Mesodermal cell (in vitro differentiated cells): ENCODE measurements around the gene NOC2L.

ENCODE experiments used
- H3K27ac ChIP-seq: 2 replicates; pipeline ENCODE4 v1.7.0; 2013; ENCODE audit warnings: mild to moderate bottlenecking, low read depth, low read length, moderate library complexity; ENCODE audit not compliant: severe bottlenecking
- H3K36me3 ChIP-seq: 2 replicates; pipeline ENCODE4 v1.7.1; 2013; ENCODE audit warnings: mild to moderate bottlenecking, low read length, moderate library complexity; ENCODE audit not compliant: control insufficient read depth, insufficient read depth
- H3K4me1 ChIP-seq: one replicate; pipeline ENCODE4 v1.7.1; 2013; ENCODE audit warnings: mild to moderate bottlenecking, low read length; ENCODE audit not compliant: insufficient read depth, control insufficient read depth, poor library complexity, severe bottlenecking
- H3K4me3 ChIP-seq: 2 replicates; pipeline ENCODE4 v1.7.0; 2013; ENCODE audit warnings: low read length, control low read depth, mild to moderate bottlenecking; ENCODE audit not compliant: insufficient read depth, poor library complexity, severe bottlenecking; ENCODE audit errors: extremely low read depth
- H3K9me3 ChIP-seq: 2 replicates; pipeline ENCODE4 v1.7.1; 2013; ENCODE audit warnings: mild to moderate bottlenecking, low read length, moderate library complexity; ENCODE audit not compliant: control insufficient read depth
- WGBS, 2 experiments: methylation state at CpG; one replicate each; pipeline ENCODE4 v1.1.5; 2013; ENCODE audit warnings: missing lambda C conversion rate in 2 of 2; ENCODE audit not compliant: insufficient coverage in 2 of 2; 5-methylcytosine and 5-hydroxymethylcytosine counted together

NOC2L gene

GRCh38 chr1:916173-917075 lies 42.6 kb downstream of the NOC2L start:
- no peaks in the 10 kb centered on the region for H3K9me3 ChIP-seq
- H3K36me3 ChIP-seq: no peaks in the 10 kb centered on the region
- no peak overlapping the region for H3K27ac ChIP-seq
- H3K4me3 ChIP-seq: no peak overlapping the region
- peaks cover 14% of the 10 kb centered on the region for H3K4me1 ChIP-seq
- 77 to 82% methylated on average over 30 of the region's 31 CpGs for WGBS, 2 experiments

GRCh38 chr1:915295-916172 lies 43.5 kb downstream of the NOC2L start:
- no peaks in the 10 kb centered on the region for H3K36me3 ChIP-seq
- H3K27ac ChIP-seq: no peak overlapping the region
- no peaks in the 10 kb centered on the region for H3K9me3 ChIP-seq
- peaks cover 6% of the 10 kb centered on the region for H3K4me1 ChIP-seq
- 78 to 83% methylated on average over 24 to 26 of the region's 28 CpGs for WGBS, 2 experiments
- no peak overlapping the region for H3K4me3 ChIP-seq

- Histone ChIP-seq H3K4me3 (no peak overlapping the region), H3K4me1 (no peaks in the 10 kb centered on the region), H3K27ac (no peak overlapping the region), H3K36me3 (no peaks in the 10 kb centered on the region), H3K9me3 (no peaks in the 10 kb centered on the region)
- 84 to 91% methylated on average over 5 of the region's 6 CpGs for WGBS, 2 experiments
These were observed 44.2 kb downstream of the NOC2L start for GRCh38 chr1:914891-915280.

GRCh38 chr1:914131-914890 lies 44.7 kb downstream of the NOC2L start:
- Histone ChIP-seq H3K9me3 (no peaks in the 10 kb centered on the region), H3K4me3 (no peak overlapping the region), H3K4me1 (no peaks in the 10 kb centered on the region), H3K36me3 (no peaks in the 10 kb centered on the region), H3K27ac (no peak overlapping the region)
- WGBS, 2 experiments: 88% methylated on average over 15 to 16 of the region's 21 CpGs

GRCh38 chr1:913491-914130 lies 45.4 kb downstream of the NOC2L start:
- WGBS, 2 experiments: 91 to 93% methylated on average over 15 to 16 of the region's 16 CpGs
- Histone ChIP-seq H3K9me3 (no peaks in the 10 kb centered on the region), H3K4me1 (no peaks in the 10 kb centered on the region)

GRCh38 chr1:912740-913301 lies 46.2 kb downstream of the NOC2L start:
- H3K4me1 ChIP-seq: no peaks in the 10 kb centered on the region

More at GRCh38 chr1:913491-914130, 45.4 kb downstream of the NOC2L start:
- no peak overlapping the region for H3K27ac ChIP-seq
- H3K36me3 ChIP-seq: no peaks in the 10 kb centered on the region
- no peak overlapping the region for H3K4me3 ChIP-seq

GRCh38 chr1:911875-912739 lies 46.9 kb downstream of the NOC2L start:
- no peak overlapping the region for H3K4me3 ChIP-seq
- H3K36me3 ChIP-seq: no peaks in the 10 kb centered on the region
- 85 to 88% methylated on average over 12 of the region's 15 CpGs for WGBS, 2 experiments
- no peak overlapping the region for H3K27ac ChIP-seq
- H3K4me1 ChIP-seq: no peaks in the 10 kb centered on the region
- no peaks in the 10 kb centered on the region for H3K9me3 ChIP-seq

More at GRCh38 chr1:912740-913301, 46.2 kb downstream of the NOC2L start:
- WGBS, 2 experiments: 44 to 55% methylated on average over 21 to 22 of the region's 24 CpGs
- Histone ChIP-seq H3K27ac (no peak overlapping the region), H3K4me3 (no peak overlapping the region), H3K36me3 (no peaks in the 10 kb centered on the region), H3K9me3 (no peaks in the 10 kb centered on the region)

- no peaks in the 10 kb centered on the region for H3K4me1 ChIP-seq
- no peak overlapping the region for H3K27ac ChIP-seq
- no peaks in the 10 kb centered on the region for H3K9me3 ChIP-seq
- 71% methylated on average over 19 to 22 of the region's 25 CpGs for WGBS, 2 experiments
- H3K36me3 ChIP-seq: no peaks in the 10 kb centered on the region
- H3K4me3 ChIP-seq: no peak overlapping the region
These were observed 48.0 kb downstream of the NOC2L start for GRCh38 chr1:910881-911721.
